CD4-positive, alpha-beta T cell treated with Interleukin-10 for 1 hour (primary cell): ENCODE results near the gene C17orf100.
"Not testable (repeated sequence)": the region's sequence is repeated elsewhere in the genome, so short reads cannot be mapped to it uniquely, and the experiment has no call there.

Experiments
- DNase-seq: peaks from one replicate; pipeline ENCODE4 v3.0.0-alpha.2; 2020

Gene C17orf100

GRCh38 chr17:6669479-6670212 is 18.1 kb downstream of the C17orf100 start:
- no peak for DNase-seq

- no peak for DNase-seq
These were observed 19.0 kb downstream of the C17orf100 start for GRCh38 chr17:6670571-6670970.

- DNase-seq: no peak
These were observed 19.4 kb downstream of the C17orf100 start for GRCh38 chr17:6670999-6671398.

GRCh38 chr17:6671431-6671830 is 19.9 kb downstream of the C17orf100 start:
- no peak for DNase-seq

DNA sequence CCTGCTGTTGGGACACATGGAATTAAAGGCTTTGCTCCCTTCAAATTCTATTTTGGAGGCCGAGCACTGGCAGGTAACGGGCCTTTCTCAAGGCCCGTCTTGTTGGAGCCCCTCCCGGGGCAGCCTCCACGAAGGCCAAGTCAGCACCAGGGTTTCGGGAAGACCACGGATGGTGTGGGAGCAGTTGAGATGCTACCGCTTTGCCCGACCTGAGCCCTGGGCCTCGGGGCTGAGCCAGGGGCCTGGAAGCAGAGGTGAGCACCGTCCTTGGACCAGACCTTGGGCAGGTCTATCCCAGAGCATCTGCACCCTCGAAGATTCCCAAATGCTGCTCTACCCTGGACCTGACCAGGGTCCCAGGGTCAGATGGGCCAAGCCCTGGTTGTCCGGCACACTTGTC is 23.0 kb downstream of the C17orf100 start:
- no peak for DNase-seq

- DNase-seq: no peak
These were observed 23.8 kb downstream of the C17orf100 start for GRCh38 chr17:6675201-6675825.

- DNase-seq: no peak
These were observed 25.2 kb downstream of the C17orf100 start for GRCh38 chr17:6676802-6677157.

GRCh38 chr17:6677158-6677831 is 25.7 kb downstream of the C17orf100 start:
- DNase-seq: no peak

DNA sequence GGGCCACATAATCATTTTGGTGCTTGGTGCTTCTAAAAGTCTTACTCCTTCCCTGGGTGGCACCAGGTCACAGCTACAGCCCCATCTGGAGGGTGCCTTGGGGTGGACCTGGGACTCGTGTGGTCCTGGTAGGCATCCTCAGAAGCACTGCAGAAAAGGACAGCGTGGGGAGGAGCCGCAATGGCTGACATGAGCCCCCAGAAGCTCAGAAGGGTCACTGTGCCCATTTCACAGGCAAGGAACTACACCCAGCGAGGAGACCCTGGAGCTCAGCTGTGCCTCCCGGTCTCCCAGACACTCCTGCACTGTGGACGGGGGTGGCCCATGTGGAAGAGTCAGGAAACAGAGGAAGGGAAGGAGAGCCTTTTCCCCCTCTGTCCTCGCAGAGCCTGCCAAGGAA is 26.4 kb downstream of the C17orf100 start:
- DNase-seq: no peak

- no peak for DNase-seq
These were observed 27.7 kb downstream of the C17orf100 start for GRCh38 chr17:6679241-6679640.

DNA sequence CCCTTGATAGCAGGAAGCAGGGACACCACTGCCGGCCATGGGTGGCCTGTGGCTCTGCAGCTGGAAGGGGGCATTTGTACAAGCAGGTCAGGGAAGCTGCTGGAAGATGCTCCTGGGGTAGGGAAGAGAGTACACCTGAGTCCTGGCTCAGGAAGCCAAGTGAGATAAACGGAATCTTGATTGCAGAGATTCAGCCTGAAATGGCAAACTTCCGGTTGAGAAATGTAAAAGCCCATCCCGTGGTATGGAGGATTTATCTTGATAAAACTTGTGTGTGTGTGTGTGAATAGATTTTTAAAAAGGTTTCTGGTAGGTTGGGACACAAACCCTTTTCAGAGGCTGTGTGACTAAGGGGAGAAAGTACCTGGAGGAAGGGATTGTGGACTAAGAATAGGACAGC is 29.6 kb downstream of the C17orf100 start:
- no peak for DNase-seq

- DNase-seq: no peak
These were observed 30.1 kb downstream of the C17orf100 start for GRCh38 chr17:6681671-6682070.

DNA sequence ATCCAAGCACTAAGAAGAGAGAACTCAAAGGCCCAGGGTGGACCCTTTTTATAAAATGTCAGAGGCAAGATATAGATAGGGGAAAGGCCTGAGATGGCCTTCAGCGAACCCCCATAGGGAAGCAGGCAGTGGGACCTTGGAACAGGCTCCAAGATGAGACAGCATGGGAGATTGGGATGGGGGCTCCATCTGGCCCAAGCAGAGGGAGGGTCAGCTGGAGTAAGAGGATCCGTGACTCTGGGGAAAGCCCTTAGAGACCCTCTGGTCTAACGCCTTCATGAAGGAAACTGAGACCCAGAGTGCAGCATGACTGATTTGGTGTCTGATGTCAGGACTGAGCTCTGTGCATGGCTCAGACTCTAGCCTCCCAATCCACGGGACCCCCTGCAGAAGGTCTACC is 30.8 kb downstream of the C17orf100 start:
- DNase-seq: no peak

- DNase-seq: no peak
These were observed 31.6 kb downstream of the C17orf100 start for GRCh38 chr17:6683081-6683684.

GRCh38 chr17:6683730-6684459 is 32.3 kb downstream of the C17orf100 start:
- no peak for DNase-seq

- no peak for DNase-seq
These were observed 32.9 kb downstream of the C17orf100 start for GRCh38 chr17:6684460-6684783.

- DNase-seq: no peak
These were observed 33.6 kb downstream of the C17orf100 start for GRCh38 chr17:6684881-6685767.

DNA sequence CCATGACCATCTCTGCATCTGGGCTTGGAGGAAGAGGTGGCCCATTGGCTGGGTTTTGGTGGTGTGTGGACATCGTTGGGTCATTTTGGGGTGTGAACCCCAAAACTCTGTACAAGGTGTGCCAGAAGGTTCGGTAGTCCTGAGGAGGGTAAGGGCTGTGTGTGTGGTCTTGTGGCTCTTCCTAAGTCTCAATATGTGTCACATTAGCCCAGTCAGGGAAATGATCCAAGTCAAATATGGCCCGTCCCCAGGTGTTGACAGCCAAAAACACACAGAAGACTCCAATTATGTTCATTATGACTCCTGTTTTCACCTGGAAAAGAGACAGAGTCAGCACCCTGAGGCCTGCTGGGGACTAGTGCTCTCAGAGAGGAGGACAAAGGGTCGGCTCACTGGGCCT is 34.5 kb downstream of the C17orf100 start:
- DNase-seq: no peak

- DNase-seq: no peak
These were observed 37.4 kb downstream of the C17orf100 start for GRCh38 chr17:6688944-6689343.

DNA sequence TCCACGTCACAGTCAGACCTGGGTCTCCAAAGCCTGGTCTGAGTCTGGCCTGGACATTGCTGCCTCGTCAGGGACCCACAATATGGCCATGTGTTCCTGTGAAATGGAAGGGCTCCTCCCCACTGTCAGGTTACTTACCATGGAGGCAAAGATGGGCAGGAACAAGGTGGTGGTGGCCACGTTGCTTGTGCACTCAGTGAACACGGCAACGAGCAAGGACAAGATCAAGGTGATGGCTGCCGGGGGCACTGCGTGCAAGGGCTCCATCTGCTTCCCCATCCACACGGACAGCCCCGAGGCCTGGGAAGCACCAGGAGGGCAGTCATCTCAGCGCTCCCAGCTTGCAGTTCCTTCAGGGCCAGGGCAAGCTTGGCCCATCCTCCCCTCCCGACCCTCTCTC is 39.1 kb downstream of the C17orf100 start:
- DNase-seq: no peak

DNA sequence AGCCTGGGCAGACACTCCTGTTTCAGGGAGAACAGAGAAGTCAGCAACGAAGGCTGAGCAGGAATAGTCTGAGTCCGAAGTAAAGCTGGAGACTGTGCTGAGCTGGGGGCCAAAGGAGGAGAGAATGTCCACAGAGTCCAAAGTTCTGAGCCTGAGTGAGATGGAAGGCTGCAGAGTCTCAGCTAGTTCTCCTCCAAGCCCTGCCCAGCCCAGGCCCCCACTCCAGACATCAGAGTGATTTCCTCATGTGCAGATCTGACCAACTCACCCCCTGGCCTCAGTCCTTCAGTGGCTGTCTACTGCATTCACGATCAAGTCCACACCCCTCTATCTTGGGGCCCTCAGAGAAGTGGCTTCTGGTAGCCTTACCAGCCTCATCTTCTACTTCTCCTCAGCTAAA is 40.0 kb downstream of the C17orf100 start:
- no peak for DNase-seq

GRCh38 chr17:6691958-6692357 is 40.4 kb downstream of the C17orf100 start:
- DNase-seq: not testable (repeated sequence)
